K562 (cell line): ENCODE data around the gene FLT1.

Experiments used
- GABPA ChIP-seq: fragments of 200-800 bp; sonication (Bioruptor generic); conservative IDR thresholded peaks from 2 replicates; pipeline ENCODE4 v1.6.1; 2016; ENCODE audit warnings: low read depth, missing genetic modification characterization, missing compliant biosample characterization
- MYC ChIP-seq, 2 experiments: fragments of 250-450 bp in 1 of 2; sonication (Bioruptor Pico) in 1 of 2; IDR thresholded peaks; 2 replicates each; pipeline versions ENCODE4 v1.5.1 to v1.6.1; 2012 to 2021; ENCODE audit warnings: low read depth in 2 of 2, borderline replicate concordance in 1 of 2, improper control_type of control experiment in 1 of 2, low read length in 1 of 2, mild to moderate bottlenecking in 1 of 2, moderate library complexity in 1 of 2
- NFE2 ChIP-seq: IDR thresholded peaks from 2 replicates; pipeline ENCODE4 v1.6.1; 2014; ENCODE audit warnings: antibody characterized with exemption, low read depth
- POLR2A ChIP-seq: fragments of 450-650 bp; conservative IDR thresholded peaks from 2 replicates; pipeline ENCODE4 v1.6.1; 2016
- ZNF354B ChIP-seq: fragments of 250-450 bp; sonication (Bioruptor Pico); IDR thresholded peaks from 2 replicates; pipeline ENCODE4 v1.4.0; 2020
- ZNF584 ChIP-seq: fragments of 200-800 bp; sonication (Bioruptor generic); IDR thresholded peaks from 2 replicates; pipeline ENCODE4 v1.6.1; 2016; ENCODE audit warnings: low read depth, mild to moderate bottlenecking, missing genetic modification characterization, missing compliant biosample characterization
- TF ChIP-seq, protein P1 (sequence below), 3 experiments: IDR thresholded peaks in 2 of 3; conservative IDR thresholded peaks in 1 of 3; 2 replicates each; pipeline ENCODE4 v1.5.1; 2011 to 2012; ENCODE audit warnings: low read length in 3 of 3, mild to moderate bottlenecking in 3 of 3, control low read depth in 2 of 3, improper control_type of control experiment in 1 of 3, inconsistent platforms in 1 of 3, low read depth in 1 of 3, mixed read lengths in 1 of 3, moderate library complexity in 1 of 3; ENCODE audit not compliant: insufficient read depth in 2 of 3

DNA sequence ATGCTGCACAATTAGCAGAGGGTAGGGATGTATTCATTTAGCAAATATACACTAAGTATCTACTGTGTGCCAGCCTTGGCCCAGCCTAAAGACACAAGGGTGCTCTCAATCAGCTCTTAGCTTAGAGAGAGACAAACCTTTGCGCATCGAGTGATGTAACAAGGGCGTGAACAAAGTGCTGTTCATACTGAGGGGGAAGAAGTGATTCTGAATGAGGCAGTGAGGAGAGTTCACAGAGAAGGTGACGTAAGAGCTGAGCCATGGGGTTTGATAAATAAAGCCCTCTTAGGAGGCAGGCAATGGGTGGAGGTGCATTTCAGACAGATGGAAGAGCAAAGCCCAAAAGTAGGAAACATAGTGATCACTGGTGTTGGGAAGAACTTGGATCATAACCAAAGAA, 68.5 kb downstream of the FLT1 start:
- TF ChIP-seq GABPA = no peak
- no peak for TF ChIP-seq MYC (IDR thresholded peaks at IDR 0.05; ENCODE audit: low read depth, low read length)
- no peak for TF ChIP-seq MYC (CRISPR knock-in tag; IDR thresholded peaks at IDR 0.05; ENCODE audit: borderline replicate concordance, low read depth)
- TF ChIP-seq NFE2 = no peak
- TF ChIP-seq POLR2A = no peak
- TF ChIP-seq, protein P1, sequence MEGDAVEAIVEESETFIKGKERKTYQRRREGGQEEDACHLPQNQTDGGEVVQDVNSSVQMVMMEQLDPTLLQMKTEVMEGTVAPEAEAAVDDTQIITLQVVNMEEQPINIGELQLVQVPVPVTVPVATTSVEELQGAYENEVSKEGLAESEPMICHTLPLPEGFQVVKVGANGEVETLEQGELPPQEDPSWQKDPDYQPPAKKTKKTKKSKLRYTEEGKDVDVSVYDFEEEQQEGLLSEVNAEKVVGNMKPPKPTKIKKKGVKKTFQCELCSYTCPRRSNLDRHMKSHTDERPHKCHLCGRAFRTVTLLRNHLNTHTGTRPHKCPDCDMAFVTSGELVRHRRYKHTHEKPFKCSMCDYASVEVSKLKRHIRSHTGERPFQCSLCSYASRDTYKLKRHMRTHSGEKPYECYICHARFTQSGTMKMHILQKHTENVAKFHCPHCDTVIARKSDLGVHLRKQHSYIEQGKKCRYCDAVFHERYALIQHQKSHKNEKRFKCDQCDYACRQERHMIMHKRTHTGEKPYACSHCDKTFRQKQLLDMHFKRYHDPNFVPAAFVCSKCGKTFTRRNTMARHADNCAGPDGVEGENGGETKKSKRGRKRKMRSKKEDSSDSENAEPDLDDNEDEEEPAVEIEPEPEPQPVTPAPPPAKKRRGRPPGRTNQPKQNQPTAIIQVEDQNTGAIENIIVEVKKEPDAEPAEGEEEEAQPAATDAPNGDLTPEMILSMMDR (IDR thresholded peaks at IDR 0.05 in 2 of 3, conservative IDR thresholded peaks at IDR 0.05 in 1 of 3; ENCODE audit: insufficient read depth in 2 of 3, low read depth in 1 of 3, low read length in 3 of 3) = no peak
- TF ChIP-seq ZNF354B (CRISPR knock-in tag) = no peak
- TF ChIP-seq ZNF584 = no peak
